GM18951 (cell line): ENCODE results near the gene SAPCD2.

ENCODE experiments used
- POLR2A ChIP-seq: IDR thresholded peaks from 4 replicates; pipeline ENCODE4 v1.6.1; 2011; ENCODE audit warnings: mild to moderate bottlenecking; ENCODE audit not compliant: insufficient read length, insufficient read depth; ENCODE audit errors: extremely low read depth
- in situ Hi-C: fragments of 300-500 bp; cut with MboI; formaldehyde crosslinking; loops from one replicate; pipeline ENCODE4 v1.12.0; 2022; ENCODE audit warnings: low sequenced_read_pairs, mixed read lengths, inconsistent platforms; ENCODE audit not compliant: unreplicated experiment

SAPCD2 gene

GRCh38 chr9:137037035-137037434 is 33.3 kb downstream of the SAPCD2 start:
- TF ChIP-seq POLR2A: no peak
- in situ Hi-C loops: loop anchor here (25.0 kb wide), 1 partner anchor 250 kb away; the partner anchor contains the start of genes CCDC183 and TMEM141

GRCh38 chr9:137035937-137036336 is 34.4 kb downstream of the SAPCD2 start:
- no peak for TF ChIP-seq POLR2A

GRCh38 chr9:137035507-137035834 is 34.9 kb downstream of the SAPCD2 start:
- TF ChIP-seq POLR2A: no peak
- in situ Hi-C loops: loop anchor here (25.0 kb wide), 1 partner anchor 248 kb away; the partner anchor contains the start of genes CCDC183 and TMEM141

More at GRCh38 chr9:137035937-137036336, 34.4 kb downstream of the SAPCD2 start:
- in situ Hi-C loops: loop anchor here (25.0 kb wide), 1 partner anchor 249 kb away; the partner anchor contains the start of genes CCDC183 and TMEM141

GRCh38 chr9:137034709-137035506 is 35.4 kb downstream of the SAPCD2 start:
- in situ Hi-C loops: loop anchor here (25.0 kb wide), 1 partner anchor 248 kb away; the partner anchor contains the start of genes CCDC183 and TMEM141
- TF ChIP-seq POLR2A: no peak

- no peak for TF ChIP-seq POLR2A
- in situ Hi-C loops: loop anchor here (25.0 kb wide), 1 partner anchor 247 kb away; the partner anchor contains the start of genes CCDC183 and TMEM141
Observed at GRCh38 chr9:137034039-137034708, 36.2 kb downstream of the SAPCD2 start.

- in situ Hi-C loops: loop anchor here (25.0 kb wide), 1 partner anchor 246 kb away; the partner anchor contains the start of genes CCDC183 and TMEM141
Observed at GRCh38 chr9:137033481-137033880, 36.9 kb downstream of the SAPCD2 start.

- TF ChIP-seq POLR2A: no peak
- in situ Hi-C loops: loop anchor here (25.0 kb wide), 1 partner anchor 246 kb away; the partner anchor contains the start of genes CCDC183 and TMEM141
Observed at GRCh38 chr9:137032858-137033257, 37.5 kb downstream of the SAPCD2 start.

- in situ Hi-C loops: loop anchor here (25.0 kb wide), 1 partner anchor 245 kb away; the partner anchor contains the start of genes CCDC183 and TMEM141
- no peak for TF ChIP-seq POLR2A
Observed at GRCh38 chr9:137031904-137032640, 38.3 kb downstream of the SAPCD2 start, which contains the start of gene FUT7. Gene FUT7, minus strand, starts transcription at chr9:137032088. Its CDS starts 97 bp downstream, at chr9:137031991.

GRCh38 chr9:137030538-137031527 is 39.5 kb downstream of the SAPCD2 start:
- TF ChIP-seq POLR2A: no peak
- in situ Hi-C loops: loop anchor here (25.0 kb wide), 1 partner anchor 244 kb away; the partner anchor contains the start of genes CCDC183 and TMEM141

GRCh38 chr9:137030006-137030405 is 40.4 kb downstream of the SAPCD2 start:
- in situ Hi-C loops: loop anchor here (25.0 kb wide), 1 partner anchor 243 kb away; the partner anchor contains the start of genes CCDC183 and TMEM141
- no peak for TF ChIP-seq POLR2A
